ENCODE data around the gene TRPM3.

TRPM3 gene

DNA sequence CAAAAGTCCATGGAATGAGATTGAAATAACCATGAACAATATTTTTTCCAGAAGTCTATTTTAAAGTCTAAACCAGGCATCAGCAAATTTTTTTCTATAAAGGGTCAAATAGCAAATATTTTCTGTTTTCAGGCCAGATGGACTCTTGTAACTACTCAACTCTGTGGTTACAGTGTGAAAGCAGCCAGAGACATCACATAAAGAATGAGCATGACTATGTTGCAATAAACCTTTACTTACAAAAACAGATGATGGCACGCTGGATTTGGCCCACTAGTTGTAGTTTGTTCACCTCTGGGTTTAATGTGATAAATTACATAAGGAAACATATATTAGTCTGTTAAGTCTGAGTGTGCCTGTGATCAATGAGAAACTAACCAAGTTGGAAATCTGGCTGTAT is 319.2 kb downstream of the TRPM3 start:
- DNase-seq (ENCODE audit: low spot score) = no peak
- TF ChIP-seq CTCF (IDR thresholded peaks at IDR 0.05; ENCODE audit: extremely low read depth, insufficient read depth, missing control alignments) = no peak
- in situ Hi-C loops (cut with MboI; ENCODE audit: low pct_unique_long_range_greater_than_20kb, low sequenced_read_pairs, unreplicated experiment) = no loop called here

DNA sequence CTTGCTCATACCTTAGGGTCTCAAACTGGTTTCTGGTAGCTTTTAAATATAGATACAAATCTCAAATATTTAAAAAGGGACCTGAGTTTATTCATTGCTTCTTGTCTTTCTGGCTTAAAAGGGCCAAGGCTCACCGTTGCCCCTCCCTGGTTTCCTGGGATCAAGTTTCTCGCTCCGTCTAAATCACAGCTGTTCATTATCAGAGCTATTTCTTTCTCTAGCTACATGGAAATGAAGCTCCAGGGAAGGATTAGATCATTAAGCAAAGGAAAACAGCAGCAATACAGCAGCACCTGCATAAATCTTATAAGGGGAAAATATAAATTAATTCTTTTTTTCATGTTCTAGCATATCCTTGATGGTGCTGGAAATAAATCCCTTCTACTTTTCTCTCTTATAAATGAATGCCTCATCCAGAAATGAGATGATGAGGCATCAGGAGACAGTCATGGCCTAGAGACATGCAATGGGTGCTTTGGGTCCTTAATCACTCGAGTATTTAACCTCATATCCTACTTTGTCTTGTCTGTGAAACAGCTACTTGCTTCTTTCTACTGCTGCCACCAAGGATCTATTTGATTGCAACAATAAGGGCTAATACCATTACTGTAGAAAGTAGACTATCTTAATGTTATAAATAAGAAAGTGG is 320.1 kb downstream of the TRPM3 start:
- no peak for TF ChIP-seq CTCF (IDR thresholded peaks at IDR 0.05; ENCODE audit: extremely low read depth, insufficient read depth, missing control alignments)
- DNase-seq (ENCODE audit: low spot score) = no peak
- in situ Hi-C loops (cut with MboI; ENCODE audit: low pct_unique_long_range_greater_than_20kb, low sequenced_read_pairs, unreplicated experiment) = no loop called here

DNA sequence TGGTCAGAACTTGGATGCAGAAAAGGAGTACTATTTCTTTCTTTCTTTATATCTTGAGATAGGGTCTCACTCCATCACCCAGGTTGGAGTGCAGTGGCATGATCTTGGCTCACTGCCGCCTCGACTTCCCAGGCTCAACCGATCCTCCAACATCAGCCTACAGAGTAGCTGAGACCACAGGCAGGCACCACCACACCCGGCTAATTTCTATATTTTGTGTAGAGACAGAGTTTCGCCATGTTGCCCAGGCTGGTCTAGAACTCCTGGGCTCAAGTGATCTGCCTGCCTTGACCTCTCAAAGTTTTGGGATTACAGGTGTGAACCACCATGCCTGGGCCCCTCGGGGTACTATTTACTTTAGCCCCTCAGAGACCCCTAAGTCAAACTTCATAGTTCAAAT is 323.4 kb downstream of the TRPM3 start:
- DNase-seq (ENCODE audit: low spot score) = no peak
- no peak for TF ChIP-seq CTCF (IDR thresholded peaks at IDR 0.05; ENCODE audit: extremely low read depth, insufficient read depth, missing control alignments)
- in situ Hi-C loops (cut with MboI; ENCODE audit: low pct_unique_long_range_greater_than_20kb, low sequenced_read_pairs, unreplicated experiment) = no loop called here

GRCh38 chr9:70795841-70796240 is 325.6 kb downstream of the TRPM3 start:
- no peak for TF ChIP-seq CTCF (IDR thresholded peaks at IDR 0.05; ENCODE audit: extremely low read depth, insufficient read depth, missing control alignments)
- in situ Hi-C loops (cut with MboI; ENCODE audit: low pct_unique_long_range_greater_than_20kb, low sequenced_read_pairs, unreplicated experiment) = no loop called here
- DNase-seq (ENCODE audit: low spot score) = no peak

DNA sequence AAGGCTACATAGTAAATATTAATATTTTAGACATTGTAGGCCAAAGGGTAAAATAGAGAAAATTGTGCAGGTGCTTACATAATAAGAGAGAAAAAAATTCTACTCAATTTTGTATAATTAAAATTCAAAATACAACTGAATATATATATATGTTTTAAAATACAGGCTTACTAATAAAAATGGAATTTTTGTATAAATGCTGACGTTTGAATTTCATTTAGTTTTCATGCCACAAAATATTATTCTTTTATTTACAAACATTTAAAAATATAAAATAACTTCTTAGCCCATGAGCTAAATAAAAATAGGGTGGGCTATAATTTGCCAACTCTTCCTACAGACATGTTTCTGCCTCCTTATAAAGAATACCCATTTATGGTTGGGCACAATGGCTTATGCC is 328.6 kb downstream of the TRPM3 start:
- in situ Hi-C loops (cut with MboI; ENCODE audit: low pct_unique_long_range_greater_than_20kb, low sequenced_read_pairs, unreplicated experiment) = no loop called here
- TF ChIP-seq CTCF (IDR thresholded peaks at IDR 0.05; ENCODE audit: extremely low read depth, insufficient read depth, missing control alignments) = no peak
- no peak for DNase-seq (ENCODE audit: low spot score)

GRCh38 chr9:70791936-70792335 is 329.5 kb downstream of the TRPM3 start:
- no peak for DNase-seq (ENCODE audit: low spot score)
- TF ChIP-seq CTCF (IDR thresholded peaks at IDR 0.05; ENCODE audit: extremely low read depth, insufficient read depth, missing control alignments) = no peak
- in situ Hi-C loops (cut with MboI; ENCODE audit: low pct_unique_long_range_greater_than_20kb, low sequenced_read_pairs, unreplicated experiment) = no loop called here

DNA sequence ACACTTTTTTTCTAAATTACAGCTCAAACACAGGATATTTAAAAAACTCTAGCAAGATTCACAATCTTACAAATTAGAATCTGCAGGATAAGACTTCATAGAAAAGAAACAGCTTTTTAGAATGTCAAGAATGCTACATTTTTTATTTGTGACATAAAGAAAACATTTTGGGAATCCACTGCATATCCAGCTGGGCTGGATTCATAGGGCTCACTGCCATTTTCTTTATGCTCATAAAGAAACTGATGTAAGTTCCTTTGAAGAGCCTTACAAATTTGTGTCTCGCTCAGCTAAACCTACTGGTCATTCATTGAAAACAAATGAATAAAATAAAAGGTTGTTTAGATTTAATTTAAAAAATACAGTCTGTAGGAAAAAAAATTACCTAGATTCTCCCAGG is 332.3 kb downstream of the TRPM3 start:
- TF ChIP-seq CTCF (IDR thresholded peaks at IDR 0.05; ENCODE audit: extremely low read depth, insufficient read depth, missing control alignments) = no peak
- no peak for DNase-seq (ENCODE audit: low spot score)
- in situ Hi-C loops (cut with MboI; ENCODE audit: low pct_unique_long_range_greater_than_20kb, low sequenced_read_pairs, unreplicated experiment) = no loop called here
